ENCODE results near the gene ADAMTS8.

ADAMTS8 gene

GRCh38 chr11:130431801-130432200 lies 3.4 kb upstream of the ADAMTS8 start:
- H3K4me3 ChIP-seq (replicated peaks in 1 of 2; ENCODE audit: low read depth in 2 of 2, low read length in 2 of 2) = no peak overlapping the region
- TF ChIP-seq, protein P1, sequence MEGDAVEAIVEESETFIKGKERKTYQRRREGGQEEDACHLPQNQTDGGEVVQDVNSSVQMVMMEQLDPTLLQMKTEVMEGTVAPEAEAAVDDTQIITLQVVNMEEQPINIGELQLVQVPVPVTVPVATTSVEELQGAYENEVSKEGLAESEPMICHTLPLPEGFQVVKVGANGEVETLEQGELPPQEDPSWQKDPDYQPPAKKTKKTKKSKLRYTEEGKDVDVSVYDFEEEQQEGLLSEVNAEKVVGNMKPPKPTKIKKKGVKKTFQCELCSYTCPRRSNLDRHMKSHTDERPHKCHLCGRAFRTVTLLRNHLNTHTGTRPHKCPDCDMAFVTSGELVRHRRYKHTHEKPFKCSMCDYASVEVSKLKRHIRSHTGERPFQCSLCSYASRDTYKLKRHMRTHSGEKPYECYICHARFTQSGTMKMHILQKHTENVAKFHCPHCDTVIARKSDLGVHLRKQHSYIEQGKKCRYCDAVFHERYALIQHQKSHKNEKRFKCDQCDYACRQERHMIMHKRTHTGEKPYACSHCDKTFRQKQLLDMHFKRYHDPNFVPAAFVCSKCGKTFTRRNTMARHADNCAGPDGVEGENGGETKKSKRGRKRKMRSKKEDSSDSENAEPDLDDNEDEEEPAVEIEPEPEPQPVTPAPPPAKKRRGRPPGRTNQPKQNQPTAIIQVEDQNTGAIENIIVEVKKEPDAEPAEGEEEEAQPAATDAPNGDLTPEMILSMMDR (IDR thresholded peaks at IDR 0.05; ENCODE audit: low read depth, low read length) = no peak
- DNase-seq (ENCODE audit: low read depth in 2 of 2) = peak; percentile 49 to 65

DNA sequence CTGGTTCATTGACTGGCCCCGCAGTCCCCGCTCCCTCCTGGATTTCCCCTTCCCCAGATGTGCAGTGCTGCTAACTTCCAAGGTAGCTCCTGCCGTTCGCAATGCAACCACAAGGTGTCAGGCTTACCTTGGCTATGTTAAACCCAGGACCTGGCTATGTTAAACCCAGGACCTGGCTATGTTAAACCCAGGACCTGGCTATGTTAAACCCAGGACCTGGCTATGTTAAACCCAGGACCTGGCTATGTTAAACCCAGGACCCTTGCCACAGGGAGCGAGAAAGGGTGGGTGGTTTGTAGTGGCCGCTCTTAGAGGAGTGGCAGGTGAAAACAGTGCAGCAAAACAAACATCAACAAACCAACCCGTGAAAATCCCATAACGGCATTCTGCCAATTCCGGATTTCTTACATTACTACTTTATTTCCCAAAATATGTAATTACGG lies 2.9 kb upstream of the ADAMTS8 start:
- TF ChIP-seq, protein P1 (IDR thresholded peaks at IDR 0.05; ENCODE audit: low read depth, low read length) = peak; percentile 76
- DNase-seq (ENCODE audit: low read depth in 2 of 2) = peak; percentile 74 to 76
- no peak overlapping the region for H3K4me3 ChIP-seq (replicated peaks in 1 of 2; ENCODE audit: low read depth in 2 of 2, low read length in 2 of 2)

DNA sequence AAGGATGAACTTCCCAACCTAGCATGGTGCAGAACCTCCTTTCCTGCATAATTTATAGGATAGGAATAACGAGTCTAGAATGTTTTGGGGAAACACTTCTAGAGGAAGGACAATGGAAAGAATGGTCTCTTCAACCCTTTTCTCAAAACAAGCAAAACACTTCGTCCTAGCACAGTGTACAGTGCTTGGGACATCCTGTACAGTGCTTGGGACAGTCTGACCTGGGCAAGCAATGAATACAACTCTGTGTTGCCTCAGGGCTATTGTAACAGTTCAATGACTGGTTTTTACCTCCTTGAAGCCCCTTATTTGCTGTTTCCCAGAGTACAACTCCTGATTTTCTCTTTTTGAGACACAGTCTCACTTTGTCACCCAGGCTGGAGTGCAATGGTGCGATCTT lies 1.6 kb upstream of the ADAMTS8 start:
- TF ChIP-seq, protein P1 (IDR thresholded peaks at IDR 0.05; ENCODE audit: low read depth, low read length) = no peak
- H3K4me3 ChIP-seq (replicated peaks in 1 of 2; ENCODE audit: low read depth in 2 of 2, low read length in 2 of 2) = no peak overlapping the region
- DNase-seq (ENCODE audit: low read depth in 2 of 2) = no peak

DNA sequence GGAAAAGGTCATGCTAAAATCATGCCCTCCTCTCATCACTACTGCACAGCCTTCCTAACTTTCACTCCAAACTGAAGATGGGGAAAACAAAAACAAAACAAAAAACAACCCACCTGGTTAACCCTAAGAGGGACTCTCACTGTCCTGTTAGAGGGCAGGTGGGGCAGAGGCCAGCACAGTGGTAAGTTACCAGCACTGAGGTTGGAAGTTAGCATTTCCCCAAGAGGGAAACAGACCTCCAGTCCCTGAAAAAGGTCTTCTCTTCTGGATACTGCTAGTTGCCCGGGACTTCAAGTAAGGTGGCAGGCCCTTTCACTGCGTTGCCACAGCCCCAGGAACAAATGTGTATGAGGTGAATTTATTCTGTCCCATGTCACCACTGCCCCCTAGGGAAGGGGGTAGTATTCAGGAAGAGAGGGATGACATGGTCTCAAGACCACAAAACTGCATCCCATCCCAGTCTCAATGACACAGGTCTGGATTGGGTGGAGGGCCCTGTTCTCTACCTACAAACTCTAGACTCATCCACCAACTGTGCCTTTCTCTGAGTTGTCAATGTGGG lies 792 bp upstream of the ADAMTS8 start:
- no peak for DNase-seq (ENCODE audit: low read depth in 2 of 2)
- TF ChIP-seq, protein P1 (IDR thresholded peaks at IDR 0.05; ENCODE audit: low read depth, low read length) = no peak
- no peak overlapping the region for H3K4me3 ChIP-seq (replicated peaks in 1 of 2; ENCODE audit: low read depth in 2 of 2, low read length in 2 of 2)

DNA sequence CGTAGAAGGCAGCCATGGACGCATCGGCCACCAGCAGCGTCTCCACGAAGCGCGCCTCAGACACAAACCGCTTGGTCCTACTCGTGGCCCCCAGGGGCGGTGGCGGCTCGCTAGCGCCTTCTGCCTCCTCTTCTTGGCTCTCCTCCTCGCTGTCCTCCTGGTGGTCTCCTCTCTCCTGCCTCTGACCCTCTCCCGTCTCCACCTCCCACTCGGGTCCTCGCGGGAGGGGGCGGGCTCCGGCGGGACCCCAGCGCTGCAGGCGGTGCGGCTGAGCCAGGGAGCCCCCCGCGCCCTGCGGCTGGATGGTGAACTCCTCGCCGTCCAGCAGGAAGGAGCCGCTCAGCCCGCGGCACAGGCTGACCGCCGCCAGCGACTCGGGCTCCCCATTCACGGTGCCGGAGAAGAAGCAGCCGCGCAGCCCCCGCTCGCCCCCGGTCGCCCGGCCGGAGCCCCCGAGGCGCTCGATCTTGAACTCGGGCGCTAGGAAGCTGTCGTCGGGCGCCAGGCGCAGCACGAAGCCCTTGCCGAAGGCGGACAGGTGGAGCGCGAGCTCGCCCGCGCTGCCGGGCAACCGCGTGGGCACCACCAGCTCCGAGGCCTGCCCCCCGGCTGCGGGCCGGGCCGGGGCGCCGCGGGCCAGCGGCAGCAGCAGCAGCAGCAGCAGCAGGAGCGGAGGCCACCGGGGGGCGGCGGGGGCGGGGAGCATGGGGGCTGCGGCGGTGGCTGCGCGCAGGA lies 661 bp downstream of the ADAMTS8 start:
- TF ChIP-seq, protein P1 (IDR thresholded peaks at IDR 0.05; ENCODE audit: low read depth, low read length) = peak; percentile 18
- H3K4me3 ChIP-seq (replicated peaks in 1 of 2; ENCODE audit: low read depth in 2 of 2, low read length in 2 of 2) = no peak overlapping the region
- DNase-seq (ENCODE audit: low read depth in 2 of 2) = no peak

- no peak overlapping the region for H3K4me3 ChIP-seq (replicated peaks in 1 of 2; ENCODE audit: low read depth in 2 of 2, low read length in 2 of 2)
- no peak for DNase-seq (ENCODE audit: low read depth in 2 of 2)
- TF ChIP-seq, protein P1 (IDR thresholded peaks at IDR 0.05; ENCODE audit: low read depth, low read length) = no peak
Observed at GRCh38 chr11:130426837-130427341, 1.5 kb downstream of the ADAMTS8 start.

All from cardiac fibroblast (primary cell).